ENCODE results near the gene DNAJC9. TPM values are rescaled to one million over a fixed set of nuclear protein-coding genes. Genes with fewer than 3 reads are reported as not detected.

DNAJC9 gene
- total RNA-seq, 1 experiment from 2014 or later: 65.2 TPM

DNA sequence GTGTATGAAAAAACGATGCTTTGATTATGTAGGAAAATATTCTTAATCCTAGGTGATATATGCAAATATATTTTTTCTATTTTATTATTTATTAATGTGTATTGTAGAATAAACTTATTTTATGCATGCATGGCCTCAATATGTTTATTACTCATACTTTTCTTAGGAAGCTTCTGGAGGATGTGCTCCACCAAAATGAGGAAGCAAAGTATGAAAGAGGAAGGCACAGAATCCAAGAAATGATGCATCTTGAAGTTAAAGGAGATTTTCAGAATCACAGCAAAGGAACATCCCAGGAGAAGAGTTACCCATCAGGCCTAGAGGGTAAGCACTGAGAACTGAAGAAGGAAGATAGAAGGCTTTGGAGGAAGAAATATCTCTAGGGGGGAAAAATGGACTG lies 40.4 kb upstream of the DNAJC9 start:
- peaks cover 19% of the 10 kb centered on the region for H3K9me3 Mint-ChIP-seq (ENCODE audit: unreplicated experiment)
- ChIA-PET POLR2A (no interaction called here), CTCF (no interaction called here)
- H3K4me3 Mint-ChIP-seq (ENCODE audit: unreplicated experiment): no peak overlapping the region
- TF ChIP-seq, protein P1, sequence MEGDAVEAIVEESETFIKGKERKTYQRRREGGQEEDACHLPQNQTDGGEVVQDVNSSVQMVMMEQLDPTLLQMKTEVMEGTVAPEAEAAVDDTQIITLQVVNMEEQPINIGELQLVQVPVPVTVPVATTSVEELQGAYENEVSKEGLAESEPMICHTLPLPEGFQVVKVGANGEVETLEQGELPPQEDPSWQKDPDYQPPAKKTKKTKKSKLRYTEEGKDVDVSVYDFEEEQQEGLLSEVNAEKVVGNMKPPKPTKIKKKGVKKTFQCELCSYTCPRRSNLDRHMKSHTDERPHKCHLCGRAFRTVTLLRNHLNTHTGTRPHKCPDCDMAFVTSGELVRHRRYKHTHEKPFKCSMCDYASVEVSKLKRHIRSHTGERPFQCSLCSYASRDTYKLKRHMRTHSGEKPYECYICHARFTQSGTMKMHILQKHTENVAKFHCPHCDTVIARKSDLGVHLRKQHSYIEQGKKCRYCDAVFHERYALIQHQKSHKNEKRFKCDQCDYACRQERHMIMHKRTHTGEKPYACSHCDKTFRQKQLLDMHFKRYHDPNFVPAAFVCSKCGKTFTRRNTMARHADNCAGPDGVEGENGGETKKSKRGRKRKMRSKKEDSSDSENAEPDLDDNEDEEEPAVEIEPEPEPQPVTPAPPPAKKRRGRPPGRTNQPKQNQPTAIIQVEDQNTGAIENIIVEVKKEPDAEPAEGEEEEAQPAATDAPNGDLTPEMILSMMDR (IDR thresholded peaks at IDR 0.05; ENCODE audit: insufficient read depth in 1 of 2, low read depth in 1 of 2, low read length in 1 of 2, severe bottlenecking in 1 of 2, unreplicated experiment in 1 of 2): no peak
- no peaks in the 10 kb centered on the region for H3K36me3 ChIP-seq (ENCODE audit: control insufficient read depth, insufficient read depth, low read length)
- peaks cover 5% of the 10 kb centered on the region; the same call in 1 of the 2 replicates for H3K9me3 ChIP-seq
- no peaks in the 10 kb centered on the region for H3K4me1 Mint-ChIP-seq (ENCODE audit: low read depth, unreplicated experiment)
- H3K4me3 ChIP-seq (ENCODE audit: low read depth, low read length): no peak overlapping the region
- DNase-seq: no peak
- H3K36me3 Mint-ChIP-seq (ENCODE audit: insufficient read depth, unreplicated experiment): no peaks in the 10 kb centered on the region
- no peak overlapping the region for H3K27ac Mint-ChIP-seq (ENCODE audit: unreplicated experiment)
- no peaks in the 10 kb centered on the region for H3K4me1 ChIP-seq
- peaks cover 4% of the 10 kb centered on the region for H3K27me3 Mint-ChIP-seq (ENCODE audit: insufficient read depth, unreplicated experiment)
- intact Hi-C loops (cut with micrococcal nuclease; ENCODE audit: unreplicated experiment): no loop called here
- BruUV-seq (replicated peaks): no TSS peak
- H3K27me3 ChIP-seq (replicated peaks; ENCODE audit: control insufficient read depth, insufficient read depth, low read length): no peaks in the 10 kb centered on the region; the same call in 1 of the 2 replicates

GRCh38 chr10:73281097-73281496 lies 34.0 kb upstream of the DNAJC9 start:
- Mint-ChIP-seq H3K9me3 (ENCODE audit: unreplicated experiment) (peaks cover 11% of the 10 kb centered on the region), H3K4me1 (ENCODE audit: low read depth, unreplicated experiment) (no peaks in the 10 kb centered on the region), H3K27ac (ENCODE audit: unreplicated experiment) (no peak overlapping the region), H3K4me3 (ENCODE audit: unreplicated experiment) (no peak overlapping the region), H3K36me3 (ENCODE audit: insufficient read depth, unreplicated experiment) (no peaks in the 10 kb centered on the region), H3K27me3 (ENCODE audit: insufficient read depth, unreplicated experiment) (peaks cover 7% of the 10 kb centered on the region)
- Histone ChIP-seq H3K36me3 (ENCODE audit: control insufficient read depth, insufficient read depth, low read length) (no peaks in the 10 kb centered on the region), H3K4me1 (no peaks in the 10 kb centered on the region), H3K4me3 (ENCODE audit: low read depth, low read length) (no peak overlapping the region), H3K27me3 (replicated peaks; ENCODE audit: control insufficient read depth, insufficient read depth, low read length) (no peaks in the 10 kb centered on the region), H3K9me3 (0 out of 2 replicates have a peak, but pooled peaks cover 4% of the 10 kb centered on the region)
- DNase-seq: no peak
- TF ChIP-seq, protein P1 (IDR thresholded peaks at IDR 0.05; ENCODE audit: insufficient read depth in 1 of 2, low read depth in 1 of 2, low read length in 1 of 2, severe bottlenecking in 1 of 2, unreplicated experiment in 1 of 2): no peak
- POLR2A ChIA-PET: no interaction called here
- CTCF ChIA-PET: no interaction called here
- intact Hi-C loops (cut with micrococcal nuclease; ENCODE audit: unreplicated experiment): no loop called here
- no TSS peak for BruUV-seq (replicated peaks)

DNA sequence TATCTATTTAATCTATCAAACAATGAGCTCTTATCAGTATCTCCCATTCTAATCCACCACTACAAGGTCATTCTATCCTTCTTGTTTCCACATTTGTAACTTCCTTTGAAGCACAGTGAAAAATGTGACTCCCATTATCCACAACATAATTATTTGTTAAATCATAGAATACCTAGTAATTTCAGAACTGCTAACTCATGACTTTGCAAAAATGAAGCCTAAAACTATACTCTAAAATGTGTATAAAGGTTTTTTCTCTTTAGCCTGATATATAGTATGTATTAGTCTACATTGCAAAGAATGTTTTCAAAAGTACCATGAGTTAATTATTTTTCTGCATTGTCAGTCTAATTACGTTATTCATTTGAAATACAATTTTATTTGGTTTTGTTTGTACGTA lies 17.4 kb upstream of the DNAJC9 start:
- TF ChIP-seq, protein P1 (IDR thresholded peaks at IDR 0.05; ENCODE audit: insufficient read depth in 1 of 2, low read depth in 1 of 2, low read length in 1 of 2, severe bottlenecking in 1 of 2, unreplicated experiment in 1 of 2): no peak
- H3K36me3 Mint-ChIP-seq (ENCODE audit: insufficient read depth, unreplicated experiment): no peaks in the 10 kb centered on the region
- H3K9me3 Mint-ChIP-seq (ENCODE audit: unreplicated experiment): no peaks in the 10 kb centered on the region
- no peak overlapping the region for H3K27ac Mint-ChIP-seq (ENCODE audit: unreplicated experiment)
- peaks cover 2% of the 10 kb centered on the region for H3K9me3 ChIP-seq
- H3K4me1 Mint-ChIP-seq (ENCODE audit: low read depth, unreplicated experiment): no peaks in the 10 kb centered on the region
- no peaks in the 10 kb centered on the region for H3K27me3 ChIP-seq (replicated peaks; ENCODE audit: control insufficient read depth, insufficient read depth, low read length)
- ChIA-PET POLR2A (interaction anchor here (0.6 to 1.4 kb wide), 2 partner anchors 17 to 84 kb away, joined by 4 read pairs; partner anchors contain the start of gene DNAJC9), CTCF (interaction anchor here (0.5 to 1.3 kb wide), 7 partner anchors 11 to 1418 kb away, joined by 3 to 8 read pairs (median 6); partner anchors contain the start of gene DNAJC9)
- no TSS peak for BruUV-seq (replicated peaks)
- H3K4me1 ChIP-seq: no peaks in the 10 kb centered on the region
- intact Hi-C loops (cut with micrococcal nuclease; ENCODE audit: unreplicated experiment): loop anchor here (5.0 kb wide), 1 partner anchor 378 kb away; the partner anchor contains the start of gene MYOZ1
- no peak overlapping the region for H3K4me3 Mint-ChIP-seq (ENCODE audit: unreplicated experiment)
- H3K27me3 Mint-ChIP-seq (ENCODE audit: insufficient read depth, unreplicated experiment): peaks cover 9% of the 10 kb centered on the region
- no peak overlapping the region for H3K4me3 ChIP-seq (ENCODE audit: low read depth, low read length)
- no peaks in the 10 kb centered on the region for H3K36me3 ChIP-seq (ENCODE audit: control insufficient read depth, insufficient read depth, low read length)
- no peak for DNase-seq

All from Caco-2 (cell line).